ENCODE measurements around the gene ENTPD6.

ENTPD6 gene

DNA sequence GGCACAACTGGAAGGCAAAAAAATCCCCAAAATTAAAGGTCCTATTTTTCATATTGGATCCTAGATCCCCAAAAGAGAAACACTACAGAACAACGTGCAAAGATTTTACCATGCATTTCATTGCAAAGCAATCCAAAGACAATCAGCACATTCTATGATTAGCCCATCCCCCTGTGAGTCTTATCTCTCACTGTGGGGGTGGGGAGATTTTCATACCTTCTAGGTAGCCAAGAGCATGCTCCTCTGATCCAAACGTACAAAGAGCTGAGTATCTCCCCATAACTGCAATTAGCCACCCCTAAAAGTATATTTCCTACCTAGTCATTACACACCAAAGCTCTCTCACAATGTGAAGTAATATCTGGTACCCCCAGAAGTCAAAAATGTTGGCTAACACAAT lies 22.2 kb upstream of the ENTPD6 start:
- H3K27me3 ChIP-seq (ENCODE audit: control insufficient read depth in 1 of 2, insufficient read depth in 1 of 2, low read length in 2 of 2): peaks cover 0 to 3% of the 10 kb centered on the region in 2 experiments
- H2BK15ac ChIP-seq (ENCODE audit: low read depth, poor library complexity, severe bottlenecking): no peak overlapping the region
- no peak overlapping the region for H3K4me2 ChIP-seq (ENCODE audit: low read length, poor library complexity, severe bottlenecking)
- no peaks in the 10 kb centered on the region for H3K79me1 ChIP-seq (replicated peaks; ENCODE audit: low read length, poor library complexity, severe bottlenecking)
- H4K91ac ChIP-seq (ENCODE audit: low read length): no peak overlapping the region
- H3K36me3 ChIP-seq (ENCODE audit: control insufficient read depth in 1 of 2, insufficient read depth in 2 of 2, low read depth in 1 of 2, low read length in 2 of 2): no peaks in the 10 kb centered on the region
- no peak overlapping the region for H2AFZ ChIP-seq (ENCODE audit: low read depth, low read length)
- H2BK12ac ChIP-seq (ENCODE audit: low read length in 2 of 2): no peak overlapping the region
- H3K23ac ChIP-seq (ENCODE audit: low read length in 2 of 2): no peak overlapping the region
- peaks cover 4% of the 10 kb centered on the region for H3K4me1 ChIP-seq (ENCODE audit: control insufficient read depth, insufficient read depth, low read depth, low read length)
- no peaks in the 10 kb centered on the region for H3K9me3 ChIP-seq (ENCODE audit: control insufficient read depth, low read length)
- H3K14ac ChIP-seq (ENCODE audit: low read length in 2 of 2): no peak overlapping the region
- WGBS: 60% methylated on average over 2 of the region's 2 CpGs
- DNase-seq: no peak
- H3K4ac ChIP-seq (ENCODE audit: low read depth in 1 of 2, low read length in 2 of 2): no peak overlapping the region
- H3K9ac ChIP-seq (ENCODE audit: low read length): no peak overlapping the region
- no peak overlapping the region for H3K4me3 ChIP-seq (ENCODE audit: insufficient read depth in 1 of 2, low read depth in 1 of 2, low read length in 2 of 2)
- no peak overlapping the region for H3K27ac ChIP-seq (ENCODE audit: low read length, poor library complexity, severe bottlenecking)
- no peak overlapping the region for H3K18ac ChIP-seq (ENCODE audit: low read depth in 1 of 2, low read length in 2 of 2)
- H2BK120ac ChIP-seq (ENCODE audit: low read depth, low read length): no peak overlapping the region
- no peak overlapping the region for H4K8ac ChIP-seq (ENCODE audit: low read length)
- no peak overlapping the region for H2BK5ac ChIP-seq (ENCODE audit: low read depth, low read length, poor library complexity, severe bottlenecking)
- no peak overlapping the region for H2AK5ac ChIP-seq (ENCODE audit: low read length, severe bottlenecking)

DNA sequence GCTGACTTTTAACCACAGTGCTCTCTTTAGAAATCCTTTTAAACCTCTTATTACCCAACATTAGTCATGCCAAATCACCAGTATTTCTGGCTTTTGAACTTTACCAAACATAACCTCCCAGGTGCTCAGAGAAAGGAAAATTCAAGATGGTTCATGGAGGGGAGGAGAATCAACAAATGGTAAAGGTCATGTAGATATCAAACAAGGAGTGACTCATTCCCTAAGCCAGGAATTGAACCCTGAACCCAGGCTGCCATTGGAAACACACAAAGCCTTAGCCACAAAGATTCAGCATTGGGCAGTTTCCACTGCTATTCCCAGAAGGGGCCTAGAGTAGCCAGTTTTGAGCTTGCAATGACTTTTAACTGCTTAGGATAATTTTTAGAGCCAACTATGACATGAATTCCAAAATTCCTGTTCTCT lies 21.6 kb upstream of the ENTPD6 start:
- H3K36me3 ChIP-seq (ENCODE audit: control insufficient read depth in 1 of 2, insufficient read depth in 2 of 2, low read depth in 1 of 2, low read length in 2 of 2): no peaks in the 10 kb centered on the region
- no peak overlapping the region for H2BK12ac ChIP-seq (ENCODE audit: low read length in 2 of 2)
- H2BK120ac ChIP-seq (ENCODE audit: low read depth, low read length): no peak overlapping the region
- H3K4me3 ChIP-seq (ENCODE audit: insufficient read depth in 1 of 2, low read depth in 1 of 2, low read length in 2 of 2): no peak overlapping the region
- H3K27ac ChIP-seq (ENCODE audit: low read length, poor library complexity, severe bottlenecking): no peak overlapping the region
- H3K14ac ChIP-seq (ENCODE audit: low read length in 2 of 2): no peak overlapping the region
- H3K9ac ChIP-seq (ENCODE audit: low read length): no peak overlapping the region
- no peak overlapping the region for H3K23ac ChIP-seq (ENCODE audit: low read length in 2 of 2)
- no peak overlapping the region for H2AK5ac ChIP-seq (ENCODE audit: low read length, severe bottlenecking)
- H2AFZ ChIP-seq (ENCODE audit: low read depth, low read length): no peak overlapping the region
- H3K4me1 ChIP-seq (ENCODE audit: control insufficient read depth, insufficient read depth, low read depth, low read length): peaks cover 6% of the 10 kb centered on the region
- no peak overlapping the region for H4K8ac ChIP-seq (ENCODE audit: low read length)
- H3K18ac ChIP-seq (ENCODE audit: low read depth in 1 of 2, low read length in 2 of 2): no peak overlapping the region
- H3K4me2 ChIP-seq (ENCODE audit: low read length, poor library complexity, severe bottlenecking): no peak overlapping the region
- no peak overlapping the region for H2BK15ac ChIP-seq (ENCODE audit: low read depth, poor library complexity, severe bottlenecking)
- no peaks in the 10 kb centered on the region for H3K9me3 ChIP-seq (ENCODE audit: control insufficient read depth, low read length)
- H3K4ac ChIP-seq (ENCODE audit: low read depth in 1 of 2, low read length in 2 of 2): no peak overlapping the region
- H4K91ac ChIP-seq (ENCODE audit: low read length): no peak overlapping the region
- no peaks in the 10 kb centered on the region for H3K79me1 ChIP-seq (replicated peaks; ENCODE audit: low read length, poor library complexity, severe bottlenecking)
- peaks cover 0 to 3% of the 10 kb centered on the region in 2 experiments for H3K27me3 ChIP-seq (ENCODE audit: control insufficient read depth in 1 of 2, insufficient read depth in 1 of 2, low read length in 2 of 2)
- no peak for DNase-seq
- no peak overlapping the region for H2BK5ac ChIP-seq (ENCODE audit: low read depth, low read length, poor library complexity, severe bottlenecking)

DNA sequence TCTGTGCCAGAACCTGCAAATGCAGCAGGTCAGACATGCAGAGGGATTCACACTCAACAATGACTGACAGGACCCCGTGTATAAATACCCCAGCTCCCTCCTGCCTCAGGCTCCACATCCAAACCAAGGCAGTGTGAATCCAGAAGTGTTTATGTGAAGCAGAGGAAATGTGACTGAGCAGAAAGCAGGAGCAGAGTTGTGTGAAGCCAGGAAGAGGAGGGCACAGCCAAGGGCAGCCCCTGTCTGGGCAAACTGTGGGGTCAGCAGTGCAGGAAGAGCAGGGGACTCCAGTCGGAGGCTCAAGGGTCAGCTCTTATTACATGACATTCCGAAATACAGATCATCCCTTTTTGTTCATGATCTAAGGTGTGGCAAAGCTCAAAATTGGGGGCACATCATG lies 19.3 kb upstream of the ENTPD6 start:
- Histone ChIP-seq H3K4ac (ENCODE audit: low read depth in 1 of 2, low read length in 2 of 2) (no peak overlapping the region), H2AFZ (ENCODE audit: low read depth, low read length) (no peak overlapping the region), H3K27me3 (ENCODE audit: control insufficient read depth in 1 of 2, insufficient read depth in 1 of 2, low read length in 2 of 2) (peaks cover 0 to 3% of the 10 kb centered on the region in 2 experiments), H3K18ac (ENCODE audit: low read depth in 1 of 2, low read length in 2 of 2) (no peak overlapping the region), H4K8ac (ENCODE audit: low read length) (no peak overlapping the region), H3K27ac (ENCODE audit: low read length, poor library complexity, severe bottlenecking) (no peak overlapping the region), H2BK5ac (ENCODE audit: low read depth, low read length, poor library complexity, severe bottlenecking) (no peak overlapping the region), H3K79me1 (replicated peaks; ENCODE audit: low read length, poor library complexity, severe bottlenecking) (no peaks in the 10 kb centered on the region), H3K4me2 (ENCODE audit: low read length, poor library complexity, severe bottlenecking) (no peak overlapping the region), H4K91ac (ENCODE audit: low read length) (no peak overlapping the region), H2BK12ac (ENCODE audit: low read length in 2 of 2) (no peak overlapping the region), H3K14ac (ENCODE audit: low read length in 2 of 2) (peak overlapping the region in 1 of 2 experiments; percentile 51), H3K23ac (ENCODE audit: low read length in 2 of 2) (no peak overlapping the region), H3K4me3 (ENCODE audit: insufficient read depth in 1 of 2, low read depth in 1 of 2, low read length in 2 of 2) (no peak overlapping the region), H3K4me1 (ENCODE audit: control insufficient read depth, insufficient read depth, low read depth, low read length) (peaks cover 11% of the 10 kb centered on the region), H2BK15ac (ENCODE audit: low read depth, poor library complexity, severe bottlenecking) (no peak overlapping the region), H2AK5ac (ENCODE audit: low read length, severe bottlenecking) (no peak overlapping the region), H3K9me3 (ENCODE audit: control insufficient read depth, low read length) (no peaks in the 10 kb centered on the region), H3K36me3 (ENCODE audit: control insufficient read depth in 1 of 2, insufficient read depth in 2 of 2, low read depth in 1 of 2, low read length in 2 of 2) (no peaks in the 10 kb centered on the region), H2BK120ac (ENCODE audit: low read depth, low read length) (no peak overlapping the region), H3K9ac (ENCODE audit: low read length) (no peak overlapping the region)
- 80% methylated on average over 2 of the region's 3 CpGs for whole genome bisulfite sequencing
- DNase-seq: no peak

DNA sequence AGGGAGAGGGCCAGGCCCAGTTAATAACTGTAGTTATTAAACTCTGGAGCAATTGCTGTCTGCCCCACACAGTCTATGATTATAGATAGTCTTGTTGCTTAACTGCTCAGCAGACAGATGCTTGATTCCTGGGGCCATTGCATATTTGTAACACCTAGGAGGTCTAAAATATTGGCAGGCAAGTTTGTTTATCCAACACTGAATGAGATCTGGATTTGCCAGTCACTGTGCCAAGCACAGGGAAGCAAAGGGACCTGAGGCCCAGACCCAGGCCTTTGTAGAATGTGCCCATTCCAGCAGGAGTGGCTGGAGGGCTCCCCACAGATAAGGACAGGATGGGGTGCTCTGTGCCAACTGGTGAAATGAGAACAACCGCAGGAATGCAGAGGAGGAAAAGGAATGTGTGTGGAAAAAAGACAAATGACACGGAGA lies 17.6 kb upstream of the ENTPD6 start:
- Histone ChIP-seq H3K4me2 (ENCODE audit: low read length, poor library complexity, severe bottlenecking) (no peak overlapping the region), H3K18ac (ENCODE audit: low read depth in 1 of 2, low read length in 2 of 2) (no peak overlapping the region), H3K79me1 (replicated peaks; ENCODE audit: low read length, poor library complexity, severe bottlenecking) (no peaks in the 10 kb centered on the region), H4K8ac (ENCODE audit: low read length) (no peak overlapping the region), H3K9me3 (ENCODE audit: control insufficient read depth, low read length) (peaks cover under 1% of the 10 kb centered on the region), H3K36me3 (ENCODE audit: control insufficient read depth in 1 of 2, insufficient read depth in 2 of 2, low read depth in 1 of 2, low read length in 2 of 2) (no peaks in the 10 kb centered on the region), H2BK15ac (ENCODE audit: low read depth, poor library complexity, severe bottlenecking) (no peak overlapping the region), H2BK120ac (ENCODE audit: low read depth, low read length) (no peak overlapping the region), H3K27me3 (ENCODE audit: control insufficient read depth in 1 of 2, insufficient read depth in 1 of 2, low read length in 2 of 2) (peaks cover 0 to 3% of the 10 kb centered on the region in 2 experiments), H3K4ac (ENCODE audit: low read depth in 1 of 2, low read length in 2 of 2) (no peak overlapping the region), H3K27ac (ENCODE audit: low read length, poor library complexity, severe bottlenecking) (peak overlapping the region; percentile 55), H3K9ac (ENCODE audit: low read length) (no peak overlapping the region), H3K4me3 (ENCODE audit: insufficient read depth in 1 of 2, low read depth in 1 of 2, low read length in 2 of 2) (no peak overlapping the region), H3K14ac (ENCODE audit: low read length in 2 of 2) (no peak overlapping the region), H4K91ac (ENCODE audit: low read length) (no peak overlapping the region), H3K4me1 (ENCODE audit: control insufficient read depth, insufficient read depth, low read depth, low read length) (peaks cover 11% of the 10 kb centered on the region), H3K23ac (ENCODE audit: low read length in 2 of 2) (no peak overlapping the region), H2AK5ac (ENCODE audit: low read length, severe bottlenecking) (no peak overlapping the region), H2AFZ (ENCODE audit: low read depth, low read length) (no peak overlapping the region), H2BK5ac (ENCODE audit: low read depth, low read length, poor library complexity, severe bottlenecking) (no peak overlapping the region), H2BK12ac (ENCODE audit: low read length in 2 of 2) (no peak overlapping the region)
- no peak for DNase-seq
- WGBS: 89% methylated on average over 2 of the region's 2 CpGs
